ENCODE measurements around the gene RBM8A. TPM values are rescaled to one million over a fixed set of nuclear protein-coding genes. Genes with fewer than 3 reads are reported as not detected.

RBM8A gene
- total RNA-seq, 1 donor from 2014 or later: 206 TPM

GRCh38 chr1:145893306-145894055, 33.8 kb downstream of the RBM8A start:
- H3K4me3 Mint-ChIP-seq (ENCODE audit: unreplicated experiment): no peak overlapping the region
- no peak overlapping the region for H3K27ac Mint-ChIP-seq (ENCODE audit: unreplicated experiment)
- H3K27me3 Mint-ChIP-seq (ENCODE audit: unreplicated experiment): peaks cover 6% of the 10 kb centered on the region
- H3K9me3 Mint-ChIP-seq (ENCODE audit: unreplicated experiment): no peaks in the 10 kb centered on the region
- H3K4me1 Mint-ChIP-seq (ENCODE audit: low read depth, unreplicated experiment): peaks cover 4% of the 10 kb centered on the region
- H3K36me3 Mint-ChIP-seq (ENCODE audit: unreplicated experiment): no peaks in the 10 kb centered on the region
- no peak for DNase-seq
- TF ChIP-seq, protein P1, sequence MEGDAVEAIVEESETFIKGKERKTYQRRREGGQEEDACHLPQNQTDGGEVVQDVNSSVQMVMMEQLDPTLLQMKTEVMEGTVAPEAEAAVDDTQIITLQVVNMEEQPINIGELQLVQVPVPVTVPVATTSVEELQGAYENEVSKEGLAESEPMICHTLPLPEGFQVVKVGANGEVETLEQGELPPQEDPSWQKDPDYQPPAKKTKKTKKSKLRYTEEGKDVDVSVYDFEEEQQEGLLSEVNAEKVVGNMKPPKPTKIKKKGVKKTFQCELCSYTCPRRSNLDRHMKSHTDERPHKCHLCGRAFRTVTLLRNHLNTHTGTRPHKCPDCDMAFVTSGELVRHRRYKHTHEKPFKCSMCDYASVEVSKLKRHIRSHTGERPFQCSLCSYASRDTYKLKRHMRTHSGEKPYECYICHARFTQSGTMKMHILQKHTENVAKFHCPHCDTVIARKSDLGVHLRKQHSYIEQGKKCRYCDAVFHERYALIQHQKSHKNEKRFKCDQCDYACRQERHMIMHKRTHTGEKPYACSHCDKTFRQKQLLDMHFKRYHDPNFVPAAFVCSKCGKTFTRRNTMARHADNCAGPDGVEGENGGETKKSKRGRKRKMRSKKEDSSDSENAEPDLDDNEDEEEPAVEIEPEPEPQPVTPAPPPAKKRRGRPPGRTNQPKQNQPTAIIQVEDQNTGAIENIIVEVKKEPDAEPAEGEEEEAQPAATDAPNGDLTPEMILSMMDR (IDR thresholded peaks at IDR 0.05; ENCODE audit: partially characterized antibody, unreplicated experiment): no peak

DNA sequence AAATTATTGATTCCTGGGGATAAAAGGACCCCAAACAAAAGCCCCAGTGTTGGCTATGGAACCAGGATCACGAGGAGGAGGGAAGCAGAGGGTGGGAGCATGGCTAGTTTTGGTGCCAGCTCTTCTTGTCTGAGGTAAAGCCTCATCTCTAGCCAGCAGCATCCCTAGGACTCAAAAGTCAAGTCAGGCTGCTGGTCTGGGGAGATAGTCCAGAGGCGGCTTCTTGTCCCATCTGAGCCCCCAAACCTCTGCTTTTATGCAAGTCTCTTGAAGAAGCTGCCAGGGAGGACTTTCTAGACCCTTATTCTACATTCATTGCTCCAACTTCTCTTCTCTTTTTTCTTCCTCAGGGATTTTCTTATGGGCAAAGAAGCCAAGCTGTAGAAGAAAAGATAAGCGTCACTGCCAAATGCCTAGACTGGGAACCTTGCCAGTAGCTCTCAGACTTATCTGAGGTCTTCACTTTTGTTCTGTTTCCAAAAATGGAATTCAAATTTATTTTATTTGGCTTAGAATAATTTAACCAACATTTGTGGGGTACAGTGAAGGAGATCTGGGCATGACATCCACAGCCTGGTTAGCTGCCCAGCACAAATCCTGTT, 34.7 kb downstream of the RBM8A start:
- Mint-ChIP-seq H3K4me1 (ENCODE audit: low read depth, unreplicated experiment) (peaks cover 4% of the 10 kb centered on the region), H3K27ac (ENCODE audit: unreplicated experiment) (peak overlapping the region; percentile 79), H3K4me3 (ENCODE audit: unreplicated experiment) (no peak overlapping the region), H3K9me3 (ENCODE audit: unreplicated experiment) (no peaks in the 10 kb centered on the region), H3K27me3 (ENCODE audit: unreplicated experiment) (peaks cover 6% of the 10 kb centered on the region), H3K36me3 (ENCODE audit: unreplicated experiment) (no peaks in the 10 kb centered on the region)
- DNase-seq: no peak
- TF ChIP-seq, protein P1 (IDR thresholded peaks at IDR 0.05; ENCODE audit: partially characterized antibody, unreplicated experiment): no peak

- DNase-seq: peak; percentile 94
- TF ChIP-seq, protein P1 (IDR thresholded peaks at IDR 0.05; ENCODE audit: partially characterized antibody, unreplicated experiment): peak; percentile 88
- no peak overlapping the region for H3K4me3 Mint-ChIP-seq (ENCODE audit: unreplicated experiment)
- no peaks in the 10 kb centered on the region for H3K9me3 Mint-ChIP-seq (ENCODE audit: unreplicated experiment)
- peak overlapping the region; percentile 79 for H3K27ac Mint-ChIP-seq (ENCODE audit: unreplicated experiment)
- peaks cover 6% of the 10 kb centered on the region for H3K27me3 Mint-ChIP-seq (ENCODE audit: unreplicated experiment)
- peaks cover 4% of the 10 kb centered on the region for H3K4me1 Mint-ChIP-seq (ENCODE audit: low read depth, unreplicated experiment)
- H3K36me3 Mint-ChIP-seq (ENCODE audit: unreplicated experiment): no peaks in the 10 kb centered on the region
Measured at GRCh38 chr1:145891587-145892485, 35.4 kb downstream of the RBM8A start.

- H3K9me3 Mint-ChIP-seq (ENCODE audit: unreplicated experiment): no peaks in the 10 kb centered on the region
- peaks cover 6% of the 10 kb centered on the region for H3K27me3 Mint-ChIP-seq (ENCODE audit: unreplicated experiment)
Measured at GRCh38 chr1:145891143-145891542, 36.1 kb downstream of the RBM8A start.

More at GRCh38 chr1:145891143-145891542, 36.1 kb downstream of the RBM8A start:
- TF ChIP-seq, protein P1 (IDR thresholded peaks at IDR 0.05; ENCODE audit: partially characterized antibody, unreplicated experiment): no peak
- Mint-ChIP-seq H3K36me3 (ENCODE audit: unreplicated experiment) (no peaks in the 10 kb centered on the region), H3K27ac (ENCODE audit: unreplicated experiment) (no peak overlapping the region), H3K4me3 (ENCODE audit: unreplicated experiment) (no peak overlapping the region), H3K4me1 (ENCODE audit: low read depth, unreplicated experiment) (peaks cover 4% of the 10 kb centered on the region)
- DNase-seq: no peak
